HG03108 (cell line): ENCODE measurements around the gene DUS1L.

ENCODE experiments used
- ATAC-seq: cut with Tn5 transposase; IDR thresholded peaks from one replicate; pipeline ENCODE4 v1.9.1; 2021; ENCODE audit warnings: moderate library complexity; ENCODE audit not compliant: unreplicated experiment

The DUS1L gene

DNA sequence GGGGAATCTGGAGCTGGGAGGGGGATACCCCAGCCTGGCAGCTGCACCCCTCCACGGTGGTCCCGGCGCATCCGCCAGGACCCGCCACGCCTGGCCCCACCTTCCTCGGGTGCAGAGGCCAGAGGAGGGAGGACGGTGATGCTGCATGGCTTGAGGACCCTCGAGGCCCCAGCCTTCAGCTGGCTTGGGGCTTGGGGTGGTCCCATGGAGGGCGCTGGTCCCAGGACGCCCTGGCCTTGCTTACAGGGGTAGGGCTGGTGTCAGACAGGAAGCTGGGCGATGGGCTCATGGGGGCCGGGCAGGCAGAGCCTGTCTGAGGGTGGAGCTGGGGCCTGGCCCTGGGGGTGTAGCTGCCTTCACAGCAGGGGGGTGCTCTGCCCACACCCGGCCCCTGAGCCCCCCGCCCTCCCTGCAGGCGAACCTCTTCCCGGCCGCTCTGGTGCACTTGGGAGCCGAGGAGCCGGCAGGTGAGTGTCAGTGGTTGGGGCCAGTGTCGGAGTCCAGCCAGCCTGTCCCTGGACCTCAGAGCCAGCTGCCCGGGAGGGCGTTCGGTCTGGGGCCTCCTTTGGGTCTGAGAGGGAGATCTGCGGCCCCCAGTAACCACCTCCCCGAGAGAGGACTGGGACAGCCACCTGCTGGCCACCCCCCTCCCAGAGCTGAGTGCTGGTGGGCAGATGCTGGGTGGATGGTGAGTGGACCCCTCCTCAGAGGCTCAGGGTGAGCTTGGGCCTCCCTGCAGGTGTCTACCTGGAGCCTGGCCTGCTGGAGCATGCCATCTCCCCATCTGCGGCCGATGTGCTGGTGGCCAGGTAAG, 49.3 kb downstream of the DUS1L start:
- ATAC-seq: no peak

DNA sequence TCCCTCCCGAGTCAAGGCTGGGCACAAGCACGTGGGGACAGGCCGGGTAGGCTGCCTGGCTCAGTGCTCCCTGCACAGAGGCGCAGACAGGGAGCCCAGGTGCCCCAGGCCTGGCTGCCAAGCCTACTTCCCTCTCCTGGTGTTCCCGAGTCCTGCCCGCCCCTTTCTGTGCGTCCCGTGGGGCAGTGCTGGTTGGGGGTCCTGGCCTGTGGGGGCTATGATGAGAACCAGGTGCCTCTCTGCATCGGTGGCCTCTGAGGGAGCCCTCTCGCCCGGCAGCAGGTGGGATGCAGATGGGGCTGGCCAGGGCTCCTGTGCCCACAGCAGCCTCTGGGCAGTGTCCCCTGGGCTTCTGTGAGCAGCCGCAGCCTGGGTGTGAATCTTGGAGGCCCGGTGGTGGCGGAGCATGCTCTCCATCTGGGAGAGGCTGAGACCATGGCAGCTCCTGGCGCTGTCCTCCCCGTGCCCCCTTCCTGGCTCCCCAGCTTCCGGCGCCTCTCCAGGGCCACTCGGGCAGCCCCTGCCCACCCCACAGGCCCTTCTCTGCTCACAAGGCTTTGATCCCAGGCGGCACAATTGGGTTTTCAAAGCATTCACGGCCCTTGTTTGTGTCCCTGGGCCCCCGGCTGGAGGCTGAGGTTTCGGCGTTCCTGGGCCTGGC, 50.2 kb downstream of the DUS1L start:
- no peak for ATAC-seq

GRCh38 chr17:82014971-82015310, 50.7 kb downstream of the DUS1L start:
- ATAC-seq: no peak

GRCh38 chr17:82014432-82014831, 51.2 kb downstream of the DUS1L start:
- ATAC-seq: no peak

GRCh38 chr17:82013772-82014321, 51.8 kb downstream of the DUS1L start:
- no peak for ATAC-seq

- no peak for ATAC-seq
Observed at GRCh38 chr17:82013341-82013740, 52.3 kb downstream of the DUS1L start.

DNA sequence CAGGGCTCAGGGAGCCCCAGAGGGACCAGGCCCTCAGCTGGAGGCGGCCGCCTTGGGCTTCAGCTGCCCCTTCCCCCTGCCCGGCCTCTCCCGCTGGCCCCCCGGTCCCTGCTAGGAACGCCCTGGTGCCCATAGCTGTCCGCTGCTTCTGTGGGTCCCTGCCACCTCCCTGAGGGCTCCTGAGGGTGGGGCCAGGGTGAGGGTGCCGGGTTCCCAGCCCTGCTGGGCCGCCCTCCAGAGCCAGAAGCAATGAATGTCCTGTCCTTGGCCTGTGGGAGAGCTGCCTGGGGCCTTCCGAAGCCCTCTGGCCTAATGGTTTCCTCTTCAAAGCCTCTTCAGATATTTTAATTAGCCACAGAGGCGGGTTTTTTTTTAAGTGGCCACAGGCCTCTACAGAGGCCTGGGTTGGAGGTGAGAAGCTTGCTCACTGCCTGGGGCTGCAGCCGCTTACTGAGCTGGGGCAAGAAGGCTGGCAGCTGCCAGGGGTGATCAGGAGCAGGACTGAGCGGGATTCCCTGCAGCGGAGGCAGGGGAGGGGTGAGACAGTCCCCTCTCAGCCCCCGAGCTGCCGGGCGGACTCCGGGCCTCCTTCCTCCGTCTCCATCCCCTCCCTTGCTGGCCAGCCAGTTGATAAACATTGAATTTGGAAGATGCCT, 52.8 kb downstream of the DUS1L start:
- no peak for ATAC-seq

- ATAC-seq: no peak
Observed at GRCh38 chr17:82012261-82012639, 53.4 kb downstream of the DUS1L start.

DNA sequence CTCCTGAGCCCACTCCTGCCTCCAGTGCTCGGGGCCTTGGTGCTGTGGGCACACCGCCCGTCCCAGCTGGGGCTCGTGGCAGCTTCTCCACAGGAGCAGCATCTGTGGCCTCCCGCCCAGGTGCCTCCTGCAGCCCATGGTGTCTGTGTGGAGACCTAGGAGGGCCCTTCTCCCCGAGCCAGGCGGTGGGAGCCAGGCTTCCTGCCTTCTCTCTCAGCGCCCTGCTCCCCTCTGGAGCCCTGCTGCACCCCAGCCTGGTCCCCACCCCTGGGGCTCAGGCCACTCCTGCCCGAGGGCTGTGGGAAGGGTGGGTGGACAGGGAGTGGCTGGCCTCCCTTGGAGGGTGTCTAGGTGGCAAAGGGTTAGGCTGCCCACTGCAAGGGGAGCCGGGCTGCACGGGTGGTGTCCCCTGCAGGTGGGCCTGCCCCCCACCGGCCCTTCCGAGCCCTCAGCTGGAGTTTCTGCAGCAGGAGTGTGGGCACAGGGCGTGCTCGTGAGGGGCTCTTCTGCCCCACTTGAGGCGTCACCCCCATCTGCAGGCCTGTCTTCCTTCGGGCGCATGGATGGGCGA, 53.9 kb downstream of the DUS1L start:
- ATAC-seq: no peak

DNA sequence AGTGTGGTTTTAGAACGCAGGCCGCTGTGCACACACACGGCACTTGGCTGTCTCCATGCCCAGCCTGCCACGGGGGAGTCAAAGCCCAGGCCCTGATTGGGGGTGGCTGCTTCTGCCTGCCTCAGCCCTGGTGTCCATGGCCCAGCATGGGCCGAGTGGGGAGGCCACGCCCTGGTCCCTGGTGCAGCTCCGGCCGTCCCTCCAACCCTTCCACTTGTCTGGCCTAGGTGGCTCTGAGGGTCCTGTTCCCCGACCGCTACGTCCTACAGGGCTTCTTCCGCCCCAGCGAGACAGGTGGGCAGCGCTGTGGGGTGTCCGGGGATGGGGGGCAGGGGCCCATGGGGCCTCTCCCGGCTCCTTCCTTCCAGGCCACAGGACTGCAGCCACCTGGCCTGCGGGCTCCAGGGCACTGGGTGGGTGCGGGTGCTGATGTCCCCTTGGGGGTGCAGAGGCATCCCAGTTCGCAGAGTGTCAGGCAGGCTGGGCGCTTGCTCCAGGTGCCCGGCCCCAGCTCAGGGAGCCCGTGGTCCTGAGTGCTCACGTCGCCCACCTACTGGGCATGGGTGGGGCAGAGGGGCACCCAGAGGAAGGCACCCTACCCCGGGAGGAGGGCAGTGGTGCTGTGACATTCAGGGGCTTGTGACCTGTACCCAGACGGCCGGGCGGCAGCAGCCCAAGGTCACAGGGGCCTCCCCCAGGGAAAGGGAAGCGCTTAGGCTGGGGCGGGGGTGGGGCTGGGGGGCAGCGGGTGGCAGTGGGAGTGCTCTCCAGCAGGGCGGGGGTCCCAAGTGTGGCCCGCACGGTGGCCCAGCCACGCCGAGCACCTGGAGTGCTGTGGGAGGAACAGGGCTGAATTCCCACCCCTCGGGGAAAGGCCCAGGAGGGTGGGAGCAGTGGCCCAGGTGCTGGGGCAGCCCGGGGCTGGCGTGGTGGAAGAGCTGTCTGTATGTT, 54.8 kb downstream of the DUS1L start:
- ATAC-seq: no peak

GRCh38 chr17:82009413-82009812, 56.2 kb downstream of the DUS1L start:
- ATAC-seq: no peak

DNA sequence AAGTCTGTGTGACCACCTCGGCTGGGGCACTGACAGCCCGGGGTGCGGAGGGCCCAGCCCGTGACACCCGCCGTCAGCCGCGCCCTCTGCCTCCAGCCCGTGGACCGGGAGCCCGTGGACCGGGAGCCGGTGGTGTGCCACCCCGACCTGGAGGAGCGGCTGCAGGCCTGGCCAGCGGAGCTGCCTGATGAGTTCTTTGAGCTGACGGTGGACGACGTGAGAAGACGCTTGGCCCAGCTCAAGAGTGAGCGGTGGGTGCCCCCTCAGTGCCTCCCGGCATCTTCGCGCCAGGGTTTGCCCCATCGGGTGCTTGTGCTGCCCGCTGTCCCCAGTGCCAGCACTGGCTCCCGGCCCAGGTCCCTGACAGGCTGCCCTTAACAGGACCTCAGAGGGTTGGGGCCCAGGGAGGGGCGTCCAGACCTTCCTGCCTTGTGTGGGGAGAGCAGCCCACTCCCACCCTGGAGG, 56.6 kb downstream of the DUS1L start:
- ATAC-seq: no peak

- no peak for ATAC-seq
Observed at GRCh38 chr17:82008258-82008940, 57.2 kb downstream of the DUS1L start.
